Measurements from ENCODE around the gene CRELD2. TPM values are rescaled to one million over a fixed set of nuclear protein-coding genes. Genes with fewer than 3 reads are reported as not detected.

Gene CRELD2
- total and polyA plus RNA-seq, 2 of the 13 experiments (the other 11 are each of a cell fraction or from before 2014, with no cell fraction given) = 17.2 to 44.7 TPM

DNA sequence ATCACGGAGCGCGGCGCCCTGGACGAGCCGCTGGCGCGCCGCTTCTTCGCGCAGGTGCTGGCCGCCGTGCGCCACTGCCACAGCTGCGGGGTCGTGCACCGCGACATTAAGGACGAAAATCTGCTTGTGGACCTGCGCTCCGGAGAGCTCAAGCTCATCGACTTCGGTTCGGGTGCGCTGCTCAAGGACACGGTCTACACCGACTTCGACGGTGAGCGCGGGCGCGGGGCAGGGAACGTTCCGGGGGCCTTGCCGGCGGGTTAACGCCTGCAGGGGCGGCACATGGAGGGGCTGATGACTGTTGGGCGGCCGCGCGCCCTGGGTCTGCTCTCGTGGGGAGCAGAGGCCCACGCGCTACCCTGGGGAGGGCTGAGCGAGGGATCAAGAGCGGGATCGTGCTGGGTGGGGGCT lies 43.2 kb downstream of the CRELD2 start (continued):
- TF ChIP-seq, protein P1, sequence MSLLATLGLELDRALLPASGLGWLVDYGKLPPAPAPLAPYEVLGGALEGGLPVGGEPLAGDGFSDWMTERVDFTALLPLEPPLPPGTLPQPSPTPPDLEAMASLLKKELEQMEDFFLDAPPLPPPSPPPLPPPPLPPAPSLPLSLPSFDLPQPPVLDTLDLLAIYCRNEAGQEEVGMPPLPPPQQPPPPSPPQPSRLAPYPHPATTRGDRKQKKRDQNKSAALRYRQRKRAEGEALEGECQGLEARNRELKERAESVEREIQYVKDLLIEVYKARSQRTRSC (CRISPR knock-in tag; IDR thresholded peaks at IDR 0.05; ENCODE audit: low read depth) = no peak
- no peak; the same call in none of the 2 replicates for TF ChIP-seq KDM5B (CRISPR knock-in tag; IDR thresholded peaks at IDR 0.05; ENCODE audit: borderline replicate concordance)
- TF ChIP-seq, protein P2, sequence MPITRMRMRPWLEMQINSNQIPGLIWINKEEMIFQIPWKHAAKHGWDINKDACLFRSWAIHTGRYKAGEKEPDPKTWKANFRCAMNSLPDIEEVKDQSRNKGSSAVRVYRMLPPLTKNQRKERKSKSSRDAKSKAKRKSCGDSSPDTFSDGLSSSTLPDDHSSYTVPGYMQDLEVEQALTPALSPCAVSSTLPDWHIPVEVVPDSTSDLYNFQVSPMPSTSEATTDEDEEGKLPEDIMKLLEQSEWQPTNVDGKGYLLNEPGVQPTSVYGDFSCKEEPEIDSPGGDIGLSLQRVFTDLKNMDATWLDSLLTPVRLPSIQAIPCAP (CRISPR knock-in tag; IDR thresholded peaks at IDR 0.05; ENCODE audit: low read depth) = no peak
- no peak for TF ChIP-seq KLF13 (CRISPR knock-in tag; IDR thresholded peaks at IDR 0.05)
- no peak for TF ChIP-seq SALL2 (CRISPR knock-in tag; IDR thresholded peaks at IDR 0.05)
- no peak for TF ChIP-seq ZNF124 (CRISPR knock-in tag; IDR thresholded peaks at IDR 0.05)
- 0 out of 2 replicates have a peak, but pooled peaks have one; percentile 16 for TF ChIP-seq AHR (CRISPR knock-in tag; IDR thresholded peaks at IDR 0.05)
- no peak for TF ChIP-seq HNF4A (CRISPR knock-in tag; IDR thresholded peaks at IDR 0.05)
- TF ChIP-seq ZNF724P (CRISPR knock-in tag; IDR thresholded peaks at IDR 0.05; ENCODE audit: borderline replicate concordance) = no peak
- TF ChIP-seq, protein P3, sequence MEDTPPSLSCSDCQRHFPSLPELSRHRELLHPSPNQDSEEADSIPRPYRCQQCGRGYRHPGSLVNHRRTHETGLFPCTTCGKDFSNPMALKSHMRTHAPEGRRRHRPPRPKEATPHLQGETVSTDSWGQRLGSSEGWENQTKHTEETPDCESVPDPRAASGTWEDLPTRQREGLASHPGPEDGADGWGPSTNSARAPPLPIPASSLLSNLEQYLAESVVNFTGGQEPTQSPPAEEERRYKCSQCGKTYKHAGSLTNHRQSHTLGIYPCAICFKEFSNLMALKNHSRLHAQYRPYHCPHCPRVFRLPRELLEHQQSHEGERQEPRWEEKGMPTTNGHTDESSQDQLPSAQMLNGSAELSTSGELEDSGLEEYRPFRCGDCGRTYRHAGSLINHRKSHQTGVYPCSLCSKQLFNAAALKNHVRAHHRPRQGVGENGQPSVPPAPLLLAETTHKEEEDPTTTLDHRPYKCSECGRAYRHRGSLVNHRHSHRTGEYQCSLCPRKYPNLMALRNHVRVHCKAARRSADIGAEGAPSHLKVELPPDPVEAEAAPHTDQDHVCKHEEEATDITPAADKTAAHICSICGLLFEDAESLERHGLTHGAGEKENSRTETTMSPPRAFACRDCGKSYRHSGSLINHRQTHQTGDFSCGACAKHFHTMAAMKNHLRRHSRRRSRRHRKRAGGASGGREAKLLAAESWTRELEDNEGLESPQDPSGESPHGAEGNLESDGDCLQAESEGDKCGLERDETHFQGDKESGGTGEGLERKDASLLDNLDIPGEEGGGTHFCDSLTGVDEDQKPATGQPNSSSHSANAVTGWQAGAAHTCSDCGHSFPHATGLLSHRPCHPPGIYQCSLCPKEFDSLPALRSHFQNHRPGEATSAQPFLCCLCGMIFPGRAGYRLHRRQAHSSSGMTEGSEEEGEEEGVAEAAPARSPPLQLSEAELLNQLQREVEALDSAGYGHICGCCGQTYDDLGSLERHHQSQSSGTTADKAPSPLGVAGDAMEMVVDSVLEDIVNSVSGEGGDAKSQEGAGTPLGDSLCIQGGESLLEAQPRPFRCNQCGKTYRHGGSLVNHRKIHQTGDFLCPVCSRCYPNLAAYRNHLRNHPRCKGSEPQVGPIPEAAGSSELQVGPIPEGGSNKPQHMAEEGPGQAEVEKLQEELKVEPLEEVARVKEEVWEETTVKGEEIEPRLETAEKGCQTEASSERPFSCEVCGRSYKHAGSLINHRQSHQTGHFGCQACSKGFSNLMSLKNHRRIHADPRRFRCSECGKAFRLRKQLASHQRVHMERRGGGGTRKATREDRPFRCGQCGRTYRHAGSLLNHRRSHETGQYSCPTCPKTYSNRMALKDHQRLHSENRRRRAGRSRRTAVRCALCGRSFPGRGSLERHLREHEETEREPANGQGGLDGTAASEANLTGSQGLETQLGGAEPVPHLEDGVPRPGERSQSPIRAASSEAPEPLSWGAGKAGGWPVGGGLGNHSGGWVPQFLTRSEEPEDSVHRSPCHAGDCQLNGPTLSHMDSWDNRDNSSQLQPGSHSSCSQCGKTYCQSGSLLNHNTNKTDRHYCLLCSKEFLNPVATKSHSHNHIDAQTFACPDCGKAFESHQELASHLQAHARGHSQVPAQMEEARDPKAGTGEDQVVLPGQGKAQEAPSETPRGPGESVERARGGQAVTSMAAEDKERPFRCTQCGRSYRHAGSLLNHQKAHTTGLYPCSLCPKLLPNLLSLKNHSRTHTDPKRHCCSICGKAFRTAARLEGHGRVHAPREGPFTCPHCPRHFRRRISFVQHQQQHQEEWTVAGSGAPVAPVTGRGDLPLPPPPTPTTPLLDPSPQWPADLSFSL (CRISPR knock-in tag; IDR thresholded peaks at IDR 0.05) = no peak
- TF ChIP-seq ZNF180 (CRISPR knock-in tag; IDR thresholded peaks at IDR 0.05; ENCODE audit: borderline replicate concordance, low read depth) = no peak
- TF ChIP-seq FOXM1 (CRISPR knock-in tag; IDR thresholded peaks at IDR 0.05) = no peak
- no peak for TF ChIP-seq ZKSCAN5 (CRISPR knock-in tag; IDR thresholded peaks at IDR 0.05)
- TF ChIP-seq SRSF1 (optimal IDR thresholded peaks at IDR 0.05; ENCODE audit: low read depth, low read length) = no peak
- TF ChIP-seq, protein P4, sequence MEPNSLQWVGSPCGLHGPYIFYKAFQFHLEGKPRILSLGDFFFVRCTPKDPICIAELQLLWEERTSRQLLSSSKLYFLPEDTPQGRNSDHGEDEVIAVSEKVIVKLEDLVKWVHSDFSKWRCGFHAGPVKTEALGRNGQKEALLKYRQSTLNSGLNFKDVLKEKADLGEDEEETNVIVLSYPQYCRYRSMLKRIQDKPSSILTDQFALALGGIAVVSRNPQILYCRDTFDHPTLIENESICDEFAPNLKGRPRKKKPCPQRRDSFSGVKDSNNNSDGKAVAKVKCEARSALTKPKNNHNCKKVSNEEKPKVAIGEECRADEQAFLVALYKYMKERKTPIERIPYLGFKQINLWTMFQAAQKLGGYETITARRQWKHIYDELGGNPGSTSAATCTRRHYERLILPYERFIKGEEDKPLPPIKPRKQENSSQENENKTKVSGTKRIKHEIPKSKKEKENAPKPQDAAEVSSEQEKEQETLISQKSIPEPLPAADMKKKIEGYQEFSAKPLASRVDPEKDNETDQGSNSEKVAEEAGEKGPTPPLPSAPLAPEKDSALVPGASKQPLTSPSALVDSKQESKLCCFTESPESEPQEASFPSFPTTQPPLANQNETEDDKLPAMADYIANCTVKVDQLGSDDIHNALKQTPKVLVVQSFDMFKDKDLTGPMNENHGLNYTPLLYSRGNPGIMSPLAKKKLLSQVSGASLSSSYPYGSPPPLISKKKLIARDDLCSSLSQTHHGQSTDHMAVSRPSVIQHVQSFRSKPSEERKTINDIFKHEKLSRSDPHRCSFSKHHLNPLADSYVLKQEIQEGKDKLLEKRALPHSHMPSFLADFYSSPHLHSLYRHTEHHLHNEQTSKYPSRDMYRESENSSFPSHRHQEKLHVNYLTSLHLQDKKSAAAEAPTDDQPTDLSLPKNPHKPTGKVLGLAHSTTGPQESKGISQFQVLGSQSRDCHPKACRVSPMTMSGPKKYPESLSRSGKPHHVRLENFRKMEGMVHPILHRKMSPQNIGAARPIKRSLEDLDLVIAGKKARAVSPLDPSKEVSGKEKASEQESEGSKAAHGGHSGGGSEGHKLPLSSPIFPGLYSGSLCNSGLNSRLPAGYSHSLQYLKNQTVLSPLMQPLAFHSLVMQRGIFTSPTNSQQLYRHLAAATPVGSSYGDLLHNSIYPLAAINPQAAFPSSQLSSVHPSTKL (CRISPR knock-in tag; IDR thresholded peaks at IDR 0.05) = no peak; the same call in 1 of the 2 replicates
- TF ChIP-seq MLLT10 (CRISPR knock-in tag; IDR thresholded peaks at IDR 0.05) = no peak
- no peak for TF ChIP-seq ATM (IDR thresholded peaks at IDR 0.05; ENCODE audit: borderline replicate concordance)
- no peak for TF ChIP-seq ZNF34 (CRISPR knock-in tag; IDR thresholded peaks at IDR 0.05; ENCODE audit: borderline replicate concordance)
- no peak for TF ChIP-seq KAT2B (IDR thresholded peaks at IDR 0.05; ENCODE audit: borderline replicate concordance, low read depth, low read length)
- peak; percentile 18; the same call in 1 of the 2 replicates for TF ChIP-seq DMAP1 (CRISPR knock-in tag; IDR thresholded peaks at IDR 0.05)
- TF ChIP-seq ZFAT (CRISPR knock-in tag; conservative IDR thresholded peaks at IDR 0.05) = no peak

All from HepG2 (cell line).